Gastroesophageal sphincter (tissue), 4 donors: Measurements from ENCODE around the gene NRK. TPM values are rescaled to one million over a fixed set of nuclear protein-coding genes. Genes with fewer than 3 reads are reported as not detected.

Source experiments
- ATAC-seq: fragments of 150-250 bp; one replicate; pipeline ENCODE4 v1.9.1; 2016; ENCODE audit warnings: mild to moderate bottlenecking, moderate library complexity
- H3K27ac ChIP-seq, 4 donors: fragments of 200-600 bp; sonication (generic) in 3 of 4; 1 replicate in 3 of 4; 2 replicates in 1 of 4; pipeline ENCODE4 v1.5.1; 2016 to 2019
- H3K27me3 ChIP-seq: fragments of 200-600 bp; sonication (generic); one replicate; pipeline ENCODE4 v1.5.1; 2019
- H3K36me3 ChIP-seq, 2 donors: fragments of 200-600 bp; sonication (generic); one replicate each; pipeline ENCODE4 v1.5.1; 2019; ENCODE audit warnings: control low read depth in 1 of 2
- H3K4me1 ChIP-seq, 3 donors: fragments of 200-600 bp; sonication (generic); 1 replicate in 2 of 3; 2 replicates in 1 of 3; pipeline ENCODE4 v1.5.1; 2016 to 2019; ENCODE audit warnings: control low read depth in 2 of 3
- H3K4me3 ChIP-seq, 2 donors: fragments of 200-600 bp; sonication (generic); one replicate each; pipeline ENCODE4 v1.5.1; 2019; ENCODE audit warnings: mild to moderate bottlenecking in 1 of 2, moderate library complexity in 1 of 2
- H3K9me3 ChIP-seq, 3 donors: fragments of 200-600 bp; sonication (generic); one replicate each; pipeline ENCODE4 v1.5.1; 2017 to 2019; ENCODE audit warnings: control low read depth in 2 of 3
- CTCF ChIP-seq, 4 experiments: fragments of 200-600 bp in 2 of 4; fragments of 450-650 bp in 2 of 4; sonication (generic) in 1 of 4; IDR thresholded peaks; one replicate each; pipeline ENCODE4 v1.5.1; 2017 to 2019; ENCODE audit warnings: antibody characterized with exemption in 4 of 4, mild to moderate bottlenecking in 2 of 4, moderate library complexity in 2 of 4
- EP300 ChIP-seq: sonication (generic); formaldehyde crosslinking; IDR thresholded peaks from one replicate; pipeline ENCODE4 v1.6.1; 2017; ENCODE audit warnings: antibody characterized with exemption, mild to moderate bottlenecking
- POLR2A ChIP-seq, 2 donors: fragments of 450-650 bp; IDR thresholded peaks; one replicate each; pipeline ENCODE4 v1.6.1; 2017; ENCODE audit warnings: antibody characterized with exemption in 2 of 2, mild to moderate bottlenecking in 2 of 2, moderate library complexity in 1 of 2
- POLR2AphosphoS5 ChIP-seq: sonication (generic); formaldehyde crosslinking; IDR thresholded peaks from one replicate; pipeline ENCODE4 v1.6.1; 2017; ENCODE audit warnings: antibody characterized with exemption
- WGBS, 2 donors: methylation state at CpG; one replicate each; pipeline ENCODE4 v1.1.5; 2018; ENCODE audit warnings: low coverage in 1 of 2; 5-methylcytosine and 5-hydroxymethylcytosine counted together
- total RNA-seq, 4 donors: library from RNA; depleted of rRNA; stranded (reverse); fragments of >200 nt; gene quantifications; one replicate each; pipeline ENCODE4 v1.1.0, GENCODE V29; 2016

Gene NRK
- total RNA-seq, 4 donors from 2014 or later, result 3.0 to 4.1 (median 3.2) TPM

GRCh38 chrX:105880491-105880890 lies 58.2 kb downstream of the NRK start:
- WGBS, 2 donors, result 67 to 79% methylated on average over 3 of the region's 3 CpGs

GRCh38 chrX:105882581-105883275 lies 60.4 kb downstream of the NRK start:
- 23 to 33% methylated on average over 3 of the region's 3 CpGs for WGBS, 2 donors
- Histone ChIP-seq H3K9me3 (no peaks in the 10 kb centered on the region), H3K27me3 (no peaks in the 10 kb centered on the region), H3K4me1 (no peaks in the 10 kb centered on the region), H3K27ac (no peak overlapping the region), H3K36me3 (no peaks in the 10 kb centered on the region), H3K4me3 (no peak overlapping the region)
- no peak for TF ChIP-seq EP300
- no peak for TF ChIP-seq CTCF (IDR thresholded peaks at IDR 0.05)
- no peak for TF ChIP-seq POLR2AphosphoS5
- no peak for TF ChIP-seq POLR2A (IDR thresholded peaks at IDR 0.05)
- ATAC-seq, result no peak

More at GRCh38 chrX:105880491-105880890, 58.2 kb downstream of the NRK start:
- H3K4me1 ChIP-seq, result no peaks in the 10 kb centered on the region
- no peak overlapping the region for H3K4me3 ChIP-seq
- H3K27me3 ChIP-seq, result no peaks in the 10 kb centered on the region
- no peak for ATAC-seq
- no peaks in the 10 kb centered on the region for H3K9me3 ChIP-seq
- TF ChIP-seq POLR2AphosphoS5 (no peak), CTCF (IDR thresholded peaks at IDR 0.05) (no peak), EP300 (no peak), POLR2A (IDR thresholded peaks at IDR 0.05) (no peak)
- H3K36me3 ChIP-seq, result no peaks in the 10 kb centered on the region
- no peak overlapping the region for H3K27ac ChIP-seq

GRCh38 chrX:105894721-105895120 lies 72.4 kb downstream of the NRK start:
- TF ChIP-seq POLR2AphosphoS5 (no peak), EP300 (no peak), CTCF (IDR thresholded peaks at IDR 0.05) (no peak), POLR2A (IDR thresholded peaks at IDR 0.05) (no peak)
- no peaks in the 10 kb centered on the region for H3K9me3 ChIP-seq
- H3K4me1 ChIP-seq, result no peaks in the 10 kb centered on the region
- H3K4me3 ChIP-seq, result no peak overlapping the region
- no peak overlapping the region for H3K27ac ChIP-seq
- H3K27me3 ChIP-seq, result no peaks in the 10 kb centered on the region
- no peak for ATAC-seq
- no peaks in the 10 kb centered on the region for H3K36me3 ChIP-seq

- TF ChIP-seq CTCF (IDR thresholded peaks at IDR 0.05), result no peak
- no peak for TF ChIP-seq POLR2A (IDR thresholded peaks at IDR 0.05)
- H3K27me3 ChIP-seq, result no peaks in the 10 kb centered on the region
- no peak overlapping the region for H3K27ac ChIP-seq
- 84 to 85% methylated on average over 3 to 8 of the region's 8 CpGs for WGBS, 2 donors
- no peaks in the 10 kb centered on the region for H3K36me3 ChIP-seq
- no peaks in the 10 kb centered on the region for H3K9me3 ChIP-seq
- no peak for ATAC-seq
- no peak overlapping the region for H3K4me3 ChIP-seq
- no peaks in the 10 kb centered on the region for H3K4me1 ChIP-seq
These were observed 87.2 kb downstream of the NRK start for GRCh38 chrX:105909576-105909975.

- no peak for TF ChIP-seq EP300
- no peak for TF ChIP-seq POLR2AphosphoS5
- no peak for TF ChIP-seq CTCF (IDR thresholded peaks at IDR 0.05)
- no peak for TF ChIP-seq POLR2A (IDR thresholded peaks at IDR 0.05)
- Histone ChIP-seq H3K9me3 (no peaks in the 10 kb centered on the region), H3K36me3 (no peaks in the 10 kb centered on the region), H3K27me3 (no peaks in the 10 kb centered on the region), H3K27ac (no peak overlapping the region), H3K4me1 (no peaks in the 10 kb centered on the region), H3K4me3 (no peak overlapping the region)
- 44 to 54% methylated on average over 2 to 3 of the region's 3 CpGs for WGBS, 2 donors
- no peak for ATAC-seq
These were observed 88.3 kb downstream of the NRK start for GRCh38 chrX:105910563-105911105.
